T-cell (primary cell): ENCODE measurements around the gene HMMR. TPM values are rescaled to one million over a fixed set of nuclear protein-coding genes. Genes with fewer than 3 reads are reported as not detected.

Source experiments
- ATAC-seq, 4 experiments: fragments of 200-7000 bp in 3 of 4; fragments of 150-1000 bp in 1 of 4; cut with Tn5 transposase; replicated peaks in 1 of 4; 1 replicate in 3 of 4; 2 replicates in 1 of 4; pipeline ENCODE4 v1.10.0; 2021; ENCODE audit warnings: moderate library complexity in 3 of 4, mild to moderate bottlenecking in 2 of 4, moderate number of reproducible peaks in 1 of 4
- CTCF ChIA-PET, 2 donors: fragments of 300-600 bp; sonication (Branson Sonifier 250); formaldehyde crosslinking; loops; one replicate each; lab custom pipeline; 2022; ENCODE audit warnings: antibody characterized with exemption in 2 of 2; lab: Charles Lee
- POLR2A ChIA-PET, 2 donors: fragments of 300-600 bp; sonication (Branson Sonifier 250); formaldehyde crosslinking; loops; one replicate each; lab custom pipeline; 2022; ENCODE audit warnings: antibody characterized with exemption in 2 of 2; lab: Charles Lee
- DNase-seq, 35 experiments: peaks; one replicate each; pipeline versions ENCODE4 v3.0.0 to v3.0.0-alpha.2; 2013 to 2023
- H3K27ac ChIP-seq: one replicate; pipeline ENCODE4 v1.5.1; 2013; ENCODE audit warnings: low read length
- H3K27me3 ChIP-seq, 2 experiments: replicated peaks in 1 of 2; 1 replicate in 1 of 2; 2 replicates in 1 of 2; pipeline versions ENCODE4 v1.6.1 to v1.7.0; 2013; ENCODE audit warnings: low read length in 1 of 2, mixed read lengths in 1 of 2; ENCODE audit not compliant: control insufficient read depth in 2 of 2, insufficient read depth in 2 of 2; ENCODE audit errors: extremely low read depth in 1 of 2
- H3K36me3 ChIP-seq, 2 donors: 1 replicate in 1 of 2; 2 replicates in 1 of 2; pipeline versions ENCODE4 v1.6.1 to v1.7.0; 2013; ENCODE audit warnings: low read length in 1 of 2; ENCODE audit not compliant: control insufficient read depth in 2 of 2, insufficient read depth in 1 of 2; ENCODE audit errors: extremely low read depth in 1 of 2
- H3K4me1 ChIP-seq, 2 experiments: 1 replicate in 1 of 2; 2 replicates in 1 of 2; pipeline versions ENCODE4 v1.6.1 to v1.7.0; 2013; ENCODE audit warnings: low read length in 2 of 2, mixed read lengths in 1 of 2; ENCODE audit not compliant: insufficient read depth in 2 of 2, control insufficient read depth in 1 of 2; ENCODE audit errors: extremely low read depth in 1 of 2
- H3K4me3 ChIP-seq, 2 donors: 1 replicate in 1 of 2; 2 replicates in 1 of 2; pipeline versions ENCODE4 v1.5.1 to v1.7.0; 2013; ENCODE audit warnings: mild to moderate bottlenecking in 2 of 2, low read length in 1 of 2, moderate library complexity in 1 of 2; ENCODE audit not compliant: control insufficient read depth in 1 of 2; ENCODE audit errors: extremely low read depth in 1 of 2
- H3K9me3 ChIP-seq: 2 replicates; pipeline ENCODE4 v1.7.0; 2013
- H3K27ac Mint-ChIP-seq, 2 donors: one replicate each; pipeline ENCODE4 v1.8.0; 2020 to 2021; ENCODE audit warnings: mild to moderate bottlenecking in 2 of 2, mixed read lengths in 2 of 2
- H3K27me3 Mint-ChIP-seq, 2 donors: one replicate each; pipeline ENCODE4 v1.8.0; 2021 to 2022; ENCODE audit warnings: mixed read lengths in 2 of 2
- H3K36me3 Mint-ChIP-seq: one replicate; pipeline ENCODE4 v1.8.0; 2021; ENCODE audit warnings: mixed read lengths
- H3K4me1 Mint-ChIP-seq, 3 donors: one replicate each; pipeline ENCODE4 v1.8.0; 2020 to 2022; ENCODE audit warnings: mixed read lengths in 3 of 3, mild to moderate bottlenecking in 1 of 3
- H3K4me3 Mint-ChIP-seq, 3 donors: one replicate each; pipeline ENCODE4 v1.8.0; 2020 to 2022; ENCODE audit warnings: mild to moderate bottlenecking in 3 of 3, mixed read lengths in 3 of 3, moderate library complexity in 3 of 3
- H3K9me3 Mint-ChIP-seq, 3 donors: one replicate each; pipeline ENCODE4 v1.8.0; 2020 to 2022; ENCODE audit warnings: mixed read lengths in 3 of 3
- WGBS: methylation state at CpG from one replicate; pipeline ENCODE4 v1.1.5; 2013; ENCODE audit warnings: missing lambda C conversion rate; ENCODE audit not compliant: insufficient coverage; 5-methylcytosine and 5-hydroxymethylcytosine counted together
- total RNA-seq, 35 experiments: library from RNA in 6 of 35; stranded (reverse) in 6 of 35; fragments of 120-200 nt in 1 of 35; gene quantifications; one replicate each; pipeline versions ENCODE4 v1.2.1 to v1.2.4 and lab custom pipeline; 2013 to 2026

The HMMR gene
- total RNA-seq, 5 donors from 2014 or later (not counting 1 experiment from before 2014, with no cell fraction given), result 0.41 to 0.88 (median 0.84) TPM

DNA sequence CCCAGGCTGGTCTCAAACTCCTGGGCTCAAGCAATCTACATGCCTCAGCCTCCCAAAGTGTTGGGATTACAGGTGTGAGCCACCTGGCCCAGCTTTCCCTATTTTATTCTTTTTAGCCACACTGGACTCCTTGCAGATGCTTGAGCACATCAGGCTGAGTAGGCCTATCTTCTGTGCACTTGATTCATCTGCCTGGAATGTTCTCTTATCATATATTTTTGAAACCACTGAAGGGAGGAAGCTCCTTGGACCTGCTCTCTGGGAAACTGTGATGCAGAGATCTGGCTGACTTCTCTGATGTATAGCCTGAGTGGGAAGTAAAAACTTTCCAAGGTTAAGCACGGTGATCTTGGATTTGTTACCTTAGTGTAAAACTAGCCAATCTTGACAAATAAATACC is 38.5 kb downstream of the HMMR start:
- H3K27ac ChIP-seq, result no peak overlapping the region
- H3K27ac Mint-ChIP-seq, result no peak overlapping the region
- no peaks in the 10 kb centered on the region for H3K9me3 Mint-ChIP-seq
- no peak for ATAC-seq
- H3K9me3 ChIP-seq, result no peaks in the 10 kb centered on the region
- no peak overlapping the region for H3K4me3 ChIP-seq
- H3K36me3 Mint-ChIP-seq, result no peaks in the 10 kb centered on the region
- peaks cover 12 to 15% (median 14%) of the 10 kb centered on the region in 3 donors for H3K4me1 Mint-ChIP-seq
- peaks cover 4 to 10% of the 10 kb centered on the region in 2 experiments for H3K4me1 ChIP-seq
- no peaks in the 10 kb centered on the region for H3K36me3 ChIP-seq
- no peaks in the 10 kb centered on the region for H3K27me3 ChIP-seq
- no CpG with 5 or more reads among the region's 1 CpG for WGBS
- no peaks in the 10 kb centered on the region for H3K27me3 Mint-ChIP-seq
- ChIA-PET POLR2A (no interaction called here), CTCF (interaction anchor here in 1 of 2 donors (0.8 to 1.0 kb wide), 2 partner anchors 24 to 39 kb away, joined by 3 read pairs; partner anchors contain the start of genes HMMR and NUDCD2)
- H3K4me3 Mint-ChIP-seq, result no peak overlapping the region
- DNase-seq, result no peak

- no peaks in the 10 kb centered on the region for H3K9me3 Mint-ChIP-seq
- 93% methylated on average over 3 of the region's 8 CpGs for WGBS
- POLR2A ChIA-PET, result no interaction called here
- CTCF ChIA-PET, result interaction anchor here (0.7 to 1.4 kb wide), 5 partner anchors 20 to 44 kb away, joined by 3 to 6 read pairs (median 4); no protein-coding TSS in a partner anchor
- no peak for DNase-seq
- Histone ChIP-seq H3K4me3 (peak overlapping the region in 1 of 2 donors; percentile 66), H3K27me3 (no peaks in the 10 kb centered on the region), H3K9me3 (no peaks in the 10 kb centered on the region), H3K27ac (peak overlapping the region; percentile 88), H3K36me3 (no peaks in the 10 kb centered on the region), H3K4me1 (peaks cover 8 to 16% of the 10 kb centered on the region in 2 experiments)
- no peaks in the 10 kb centered on the region for H3K36me3 Mint-ChIP-seq
- peak overlapping the region; percentile 99 to 100 for H3K27ac Mint-ChIP-seq
- H3K4me1 Mint-ChIP-seq, result peaks cover 20 to 44% (median 25%) of the 10 kb centered on the region in 3 donors
- no peak for ATAC-seq
- H3K4me3 Mint-ChIP-seq, result peak overlapping the region; percentile 94 to 98 (median 96)
- no peaks in the 10 kb centered on the region for H3K27me3 Mint-ChIP-seq
These were observed 42.1 kb downstream of the HMMR start for GRCh38 chr5:163502521-163502920.

- CTCF ChIA-PET, result interaction anchor here (0.7 to 1.4 kb wide), 6 partner anchors 21 to 45 kb away, joined by 3 to 6 read pairs (median 4); no protein-coding TSS in a partner anchor
- peak overlapping the region; percentile 66 to 98 for H3K4me3 ChIP-seq
- 1% methylated on average over 8 of the region's 17 CpGs for WGBS
These were observed 43.0 kb downstream of the HMMR start for GRCh38 chr5:163503106-163504078.

GRCh38 chr5:163504079-163504931 is 43.9 kb downstream of the HMMR start:
- no peak for ATAC-seq

More at GRCh38 chr5:163503106-163504078, 43.0 kb downstream of the HMMR start:
- peak overlapping the region; percentile 99 to 100 for H3K27ac Mint-ChIP-seq
- no peaks in the 10 kb centered on the region for H3K27me3 ChIP-seq
- no peaks in the 10 kb centered on the region for H3K9me3 Mint-ChIP-seq
- peak overlapping the region; percentile 94 to 98 (median 96) for H3K4me3 Mint-ChIP-seq
- no peak for ATAC-seq
- POLR2A ChIA-PET, result interaction anchor here in 1 of 2 donors (0.6 kb wide), 1 partner anchor 18 kb away, joined by 4 read pairs; no protein-coding TSS in a partner anchor
- H3K4me1 ChIP-seq, result peaks cover 12 to 21% of the 10 kb centered on the region in 2 experiments
- DNase-seq, result peak in 23 of 35 experiments; percentile 10 to 66 (median 18)
- peak overlapping the region; percentile 88 for H3K27ac ChIP-seq
- H3K27me3 Mint-ChIP-seq, result no peaks in the 10 kb centered on the region
- no peaks in the 10 kb centered on the region for H3K9me3 ChIP-seq
- peaks cover 29 to 53% (median 34%) of the 10 kb centered on the region in 3 donors for H3K4me1 Mint-ChIP-seq
- no peaks in the 10 kb centered on the region for H3K36me3 ChIP-seq
- no peaks in the 10 kb centered on the region for H3K36me3 Mint-ChIP-seq

DNA sequence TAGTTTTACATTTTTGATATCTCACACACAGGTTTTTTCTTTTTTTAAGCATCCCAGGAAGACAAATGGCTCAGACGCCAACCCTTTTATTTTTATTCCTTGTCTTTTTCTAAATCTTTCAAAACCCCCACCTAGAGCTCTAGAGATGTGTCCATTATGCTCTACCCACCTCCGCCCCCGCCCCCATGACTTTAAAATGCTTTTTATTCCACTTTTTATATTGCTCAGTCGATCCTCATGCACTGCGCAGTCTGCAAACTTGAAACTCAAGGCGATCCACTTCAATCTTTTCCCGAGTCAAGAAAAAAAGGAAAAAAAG is 44.6 kb downstream of the HMMR start:
- peak overlapping the region; percentile 66 to 98 for H3K4me3 ChIP-seq
- H3K9me3 Mint-ChIP-seq, result no peaks in the 10 kb centered on the region
- WGBS, result 0% methylated on average over 2 of the region's 7 CpGs
- DNase-seq (peak in 2 of 35 experiments; percentile 12 to 21), ATAC-seq (peak in 3 of 4 experiments; percentile 0 to 2 (median 1))
- H3K4me1 Mint-ChIP-seq, result peaks cover 45 to 68% (median 49%) of the 10 kb centered on the region in 3 donors
- no peaks in the 10 kb centered on the region for H3K36me3 Mint-ChIP-seq
- H3K27me3 Mint-ChIP-seq, result no peaks in the 10 kb centered on the region
- no peaks in the 10 kb centered on the region for H3K27me3 ChIP-seq
- CTCF ChIA-PET, result interaction anchor here (0.5 to 1.3 kb wide), 9 partner anchors 29 to 158 kb away, joined by 3 to 38 read pairs (median 5); partner anchors contain the start of genes HMMR (in 2 of the 2) and NUDCD2 (in 2 of the 2)
- H3K4me3 Mint-ChIP-seq, result peak overlapping the region; percentile 94 to 98 (median 96)
- H3K27ac Mint-ChIP-seq, result peak overlapping the region; percentile 99 to 100
- POLR2A ChIA-PET, result interaction anchor here in 1 of 2 donors (1.1 to 2.1 kb wide), 2 partner anchors 45 to 60 kb away, joined by 3 to 29 read pairs; partner anchors contain the start of genes HMMR and NUDCD2
- peak overlapping the region; percentile 88 for H3K27ac ChIP-seq
- no peaks in the 10 kb centered on the region for H3K36me3 ChIP-seq
- no peaks in the 10 kb centered on the region for H3K9me3 ChIP-seq
- H3K4me1 ChIP-seq, result peaks cover 15 to 33% of the 10 kb centered on the region in 2 experiments

More at GRCh38 chr5:163504079-163504931, 43.9 kb downstream of the HMMR start:
- H3K4me3 Mint-ChIP-seq, result peak overlapping the region; percentile 94 to 98 (median 96)
- ChIA-PET CTCF (interaction anchor here (1.2 to 1.4 kb wide), 3 partner anchors 28 to 66 kb away, joined by 3 to 7 read pairs (median 5); no protein-coding TSS in a partner anchor), POLR2A (interaction anchor here in 1 of 2 donors (0.6 to 2.1 kb wide), 2 partner anchors 44 to 48 kb away, joined by 3 to 29 read pairs; partner anchors contain the start of genes HMMR and NUDCD2)
- peaks cover 38 to 62% (median 43%) of the 10 kb centered on the region in 3 donors for H3K4me1 Mint-ChIP-seq
- no peaks in the 10 kb centered on the region for H3K36me3 Mint-ChIP-seq
- Histone ChIP-seq H3K27me3 (no peaks in the 10 kb centered on the region), H3K36me3 (no peaks in the 10 kb centered on the region), H3K4me3 (peak overlapping the region; percentile 66 to 98), H3K9me3 (no peaks in the 10 kb centered on the region), H3K4me1 (peaks cover 15 to 28% of the 10 kb centered on the region in 2 experiments), H3K27ac (peak overlapping the region; percentile 88)
- H3K27ac Mint-ChIP-seq, result peak overlapping the region; percentile 99 to 100
- 0% methylated on average over 13 of the region's 27 CpGs for WGBS
- H3K9me3 Mint-ChIP-seq, result no peaks in the 10 kb centered on the region
- peak in 21 of 35 experiments; percentile 1 to 55 (median 17) for DNase-seq
- H3K27me3 Mint-ChIP-seq, result no peaks in the 10 kb centered on the region
